ENCODE measurements around the gene LPIN1.

GRCh38 chr2:11754700-11755015 is 8.2 kb downstream of the LPIN1 start:
- no peak for TF ChIP-seq CTCF (IDR thresholded peaks at IDR 0.05)
- no peak for TF ChIP-seq SMC3 (IDR thresholded peaks at IDR 0.05)
- no peak for TF ChIP-seq E2F6 (IDR thresholded peaks at IDR 0.05; ENCODE audit: borderline replicate concordance, low read depth)
- TF ChIP-seq POLR2A (IDR thresholded peaks at IDR 0.05; ENCODE audit: low read length) = no peak
- TF ChIP-seq MAX (IDR thresholded peaks at IDR 0.05) = no peak
- TF ChIP-seq MYC (IDR thresholded peaks at IDR 0.05; ENCODE audit: borderline replicate concordance, low read length) = no peak
- no peak for TF ChIP-seq NR3C1 (IDR thresholded peaks at IDR 0.05)
- no peak for TF ChIP-seq EP300 (IDR thresholded peaks at IDR 0.05)
- TF ChIP-seq ZSCAN20 (CRISPR knock-in tag; IDR thresholded peaks at IDR 0.05) = no peak
- TF ChIP-seq MAFK (IDR thresholded peaks at IDR 0.05; ENCODE audit: partially characterized antibody) = no peak

Measured in A549 (cell line).